ENCODE data around the gene KANSL1.

- TF ChIP-seq EZH2 (optimal IDR thresholded peaks at IDR 0.05; ENCODE audit: low read depth, low read length) = no peak
- TF ChIP-seq, protein P1, sequence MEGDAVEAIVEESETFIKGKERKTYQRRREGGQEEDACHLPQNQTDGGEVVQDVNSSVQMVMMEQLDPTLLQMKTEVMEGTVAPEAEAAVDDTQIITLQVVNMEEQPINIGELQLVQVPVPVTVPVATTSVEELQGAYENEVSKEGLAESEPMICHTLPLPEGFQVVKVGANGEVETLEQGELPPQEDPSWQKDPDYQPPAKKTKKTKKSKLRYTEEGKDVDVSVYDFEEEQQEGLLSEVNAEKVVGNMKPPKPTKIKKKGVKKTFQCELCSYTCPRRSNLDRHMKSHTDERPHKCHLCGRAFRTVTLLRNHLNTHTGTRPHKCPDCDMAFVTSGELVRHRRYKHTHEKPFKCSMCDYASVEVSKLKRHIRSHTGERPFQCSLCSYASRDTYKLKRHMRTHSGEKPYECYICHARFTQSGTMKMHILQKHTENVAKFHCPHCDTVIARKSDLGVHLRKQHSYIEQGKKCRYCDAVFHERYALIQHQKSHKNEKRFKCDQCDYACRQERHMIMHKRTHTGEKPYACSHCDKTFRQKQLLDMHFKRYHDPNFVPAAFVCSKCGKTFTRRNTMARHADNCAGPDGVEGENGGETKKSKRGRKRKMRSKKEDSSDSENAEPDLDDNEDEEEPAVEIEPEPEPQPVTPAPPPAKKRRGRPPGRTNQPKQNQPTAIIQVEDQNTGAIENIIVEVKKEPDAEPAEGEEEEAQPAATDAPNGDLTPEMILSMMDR (IDR thresholded peaks at IDR 0.05; ENCODE audit: low read length) = no peak
These were observed 102.4 kb downstream of the KANSL1 start for GRCh38 chr17:46090871-46091270.
